Germinal center (tissue), 1 donor: ENCODE results near the gene UFSP1.

ENCODE experiments used
- DNase-seq: peaks from one replicate; pipeline ENCODE4 v3.0.0; 2012; ENCODE audit warnings: mixed read lengths, low spot score

The UFSP1 gene

GRCh38 chr7:100882201-100882600 lies 7.3 kb downstream of the UFSP1 start:
- no peak for DNase-seq

GRCh38 chr7:100881136-100881535 lies 8.4 kb downstream of the UFSP1 start:
- no peak for DNase-seq

- no peak for DNase-seq
Measured at GRCh38 chr7:100880645-100881044, 8.9 kb downstream of the UFSP1 start.

- DNase-seq: no peak
Measured at GRCh38 chr7:100879685-100880261, 9.7 kb downstream of the UFSP1 start.

GRCh38 chr7:100878685-100879084 lies 10.8 kb downstream of the UFSP1 start:
- DNase-seq: no peak

GRCh38 chr7:100878013-100878412 lies 11.5 kb downstream of the UFSP1 start:
- no peak for DNase-seq

GRCh38 chr7:100875356-100875751 lies 14.2 kb downstream of the UFSP1 start:
- DNase-seq: peak; percentile 51

GRCh38 chr7:100874577-100875355 lies 14.7 kb downstream of the UFSP1 start, which contains the start of gene SRRT:
Gene SRRT (plus strand): TSS chr7:100875103. CDS start chr7:100875591, 488 bp downstream.
- DNase-seq: peak; percentile 98

GRCh38 chr7:100874300-100874576 lies 15.3 kb downstream of the UFSP1 start:
- DNase-seq: no peak

GRCh38 chr7:100873599-100874299 lies 15.8 kb downstream of the UFSP1 start:
- DNase-seq: no peak

- DNase-seq: no peak
Measured at GRCh38 chr7:100867776-100868485, 21.6 kb downstream of the UFSP1 start.

GRCh38 chr7:100867040-100867775 lies 22.3 kb downstream of the UFSP1 start, which contains the start of gene TRIP6:
Gene TRIP6 (plus strand): TSS chr7:100867387. CDS start chr7:100867498, 111 bp downstream.
- DNase-seq: peak; percentile 62

- DNase-seq: no peak
Measured at GRCh38 chr7:100866729-100867039, 22.8 kb downstream of the UFSP1 start.

GRCh38 chr7:100865938-100866728 lies 23.4 kb downstream of the UFSP1 start:
- no peak for DNase-seq

- DNase-seq: no peak
Measured at GRCh38 chr7:100865372-100865911, 24.1 kb downstream of the UFSP1 start.

GRCh38 chr7:100864263-100864845 lies 25.2 kb downstream of the UFSP1 start:
- DNase-seq: no peak

- no peak for DNase-seq
Measured at GRCh38 chr7:100863406-100863950, 26.0 kb downstream of the UFSP1 start.

- no peak for DNase-seq
Measured at GRCh38 chr7:100861616-100861985, 27.9 kb downstream of the UFSP1 start.

- DNase-seq: no peak
Measured at GRCh38 chr7:100860702-100861615, 28.6 kb downstream of the UFSP1 start.
